HCT116 (cell line): ENCODE data around the gene MSL3. TPM values are rescaled to one million over a fixed set of nuclear protein-coding genes. Genes with fewer than 3 reads are reported as not detected.

Experiments
- ATF3 ChIP-seq: IDR thresholded peaks from 2 replicates; pipeline ENCODE4 v1.6.1; 2012
- CEBPB ChIP-seq: IDR thresholded peaks from 2 replicates; pipeline ENCODE4 v1.6.1; 2012; ENCODE audit warnings: low read depth
- CTCF ChIP-seq, 3 experiments: fragments of 200-600 bp in 1 of 3; sonication (generic) in 1 of 3; IDR thresholded peaks in 2 of 3; conservative IDR thresholded peaks in 1 of 3; 2 replicates each; pipeline ENCODE4 v1.5.1; 2012 to 2017; ENCODE audit warnings: low read depth in 2 of 3, low read length in 2 of 3, antibody characterized with exemption in 1 of 3, borderline replicate concordance in 1 of 3, control low read depth in 1 of 3, mild to moderate bottlenecking in 1 of 3, mixed read lengths in 1 of 3, mixed run types in 1 of 3, moderate library complexity in 1 of 3; ENCODE audit not compliant: insufficient read depth in 1 of 3
- EGR1 ChIP-seq: IDR thresholded peaks from 2 replicates; pipeline ENCODE4 v1.6.1; 2012; ENCODE audit warnings: low read depth
- ELF1 ChIP-seq: IDR thresholded peaks from 2 replicates; pipeline ENCODE4 v1.6.1; 2012; ENCODE audit warnings: low read depth, borderline replicate concordance
- EZH2 ChIP-seq: fragments of 200-600 bp; sonication (generic); IDR thresholded peaks from 2 replicates; pipeline ENCODE4 v1.6.1; 2017; ENCODE audit warnings: antibody characterized with exemption, mixed run types
- JUND ChIP-seq: IDR thresholded peaks from 2 replicates; pipeline ENCODE4 v1.6.1; 2012
- POLR2AphosphoS5 ChIP-seq: IDR thresholded peaks from 2 replicates; pipeline ENCODE4 v1.6.1; 2011; ENCODE audit warnings: mild to moderate bottlenecking, low read depth, low read length, moderate library complexity
- REST ChIP-seq: IDR thresholded peaks from 2 replicates; pipeline ENCODE4 v1.6.1; 2012; ENCODE audit warnings: low read depth
- SIN3A ChIP-seq: IDR thresholded peaks from 2 replicates; pipeline ENCODE4 v1.6.1; 2012; ENCODE audit warnings: low read depth
- SP1 ChIP-seq: IDR thresholded peaks from 2 replicates; pipeline ENCODE4 v1.6.1; 2012; ENCODE audit warnings: low read depth
- ZFX ChIP-seq: fragments of 450-650 bp; IDR thresholded peaks from 2 replicates; pipeline ENCODE4 v1.6.1; 2017
- ZNF274 ChIP-seq: fragments of 200-500 bp; sonication (Bioruptor generic); IDR thresholded peaks from 2 replicates; pipeline ENCODE4 v1.6.1; 2014; ENCODE audit warnings: mild to moderate bottlenecking, low read depth, low read length, inconsistent platforms
- total RNA-seq: library from RNA; stranded (reverse); gene quantifications from one replicate; pipeline ENCODE4 v1.2.1, GENCODE V29; 2021; ENCODE audit not compliant: unreplicated experiment

MSL3 gene
- total RNA-seq, 1 experiment from 2014 or later: 12.0 TPM

GRCh38 chrX:11758400-11759171 is 549 bp downstream of the MSL3 start (continued):
- no peak for TF ChIP-seq REST
- no peak for TF ChIP-seq JUND
- peak; percentile 70 for TF ChIP-seq ZFX
- peak in 2 of 3 experiments; percentile 40 to 50; a peak in 4 of 6 replicates for TF ChIP-seq CTCF (IDR thresholded peaks at IDR 0.05 in 2 of 3, conservative IDR thresholded peaks at IDR 0.05 in 1 of 3; ENCODE audit: borderline replicate concordance in 1 of 3, insufficient read depth in 1 of 3, low read depth in 2 of 3, low read length in 2 of 3)
- TF ChIP-seq SP1: no peak
- TF ChIP-seq CEBPB: no peak
- TF ChIP-seq EZH2: no peak
- peak; percentile 55 for TF ChIP-seq POLR2AphosphoS5
- TF ChIP-seq ZNF274: no peak
- TF ChIP-seq SIN3A: no peak
- no peak; the same call in 1 of the 2 replicates for TF ChIP-seq ELF1
- TF ChIP-seq ATF3: no peak
- TF ChIP-seq EGR1: no peak
